ENCODE measurements around the gene TSSC4. TPM values are rescaled to one million over a fixed set of nuclear protein-coding genes. Genes with fewer than 3 reads are reported as not detected.

Gene TSSC4
- total RNA-seq, 1 donor from 2014 or later, result 38.8 TPM

DNA sequence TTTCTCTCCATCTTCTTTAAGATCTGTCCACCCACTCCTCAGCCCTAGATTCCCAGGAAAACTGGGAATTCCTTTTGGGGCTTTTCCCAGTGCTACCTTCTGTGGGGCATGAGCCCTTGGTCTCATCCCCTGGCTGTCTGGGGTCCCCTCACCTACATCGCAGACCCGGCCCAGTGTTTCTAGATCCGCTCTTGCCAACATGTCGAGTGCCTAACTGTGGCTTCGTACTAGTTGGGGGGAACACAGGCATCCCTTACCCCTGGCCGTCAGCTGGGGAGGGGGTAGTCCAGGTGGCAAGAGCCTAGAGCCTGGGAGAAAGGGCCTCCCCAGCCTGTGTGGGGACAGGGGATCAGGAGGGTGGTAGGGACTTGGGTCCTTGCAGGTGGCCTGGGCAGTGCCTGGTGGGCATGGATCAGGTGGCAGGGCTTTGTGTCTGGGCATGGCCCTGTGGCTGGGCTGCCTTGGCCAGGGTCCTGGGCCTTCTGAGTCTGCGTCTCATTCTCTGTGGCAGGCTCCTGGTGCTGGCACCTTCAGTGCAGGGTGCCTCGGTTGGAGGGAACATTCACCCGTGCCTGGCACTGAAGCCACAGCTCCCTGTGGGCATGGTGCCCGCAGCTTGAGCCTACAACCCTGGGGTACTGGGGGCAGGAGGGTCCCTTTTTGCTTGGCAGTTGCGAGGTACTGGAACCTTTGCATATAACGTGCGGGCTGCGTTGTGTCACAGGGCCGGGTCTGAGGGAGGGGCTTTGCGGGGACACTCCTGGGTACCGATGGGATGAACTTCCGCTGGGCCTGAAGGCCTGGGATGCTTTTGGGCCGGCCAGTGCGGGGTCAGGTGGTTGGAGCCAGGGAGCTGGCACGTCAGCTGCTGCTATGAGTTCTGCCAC is 48.4 kb downstream of the TSSC4 start:
- DNase-seq (no peak), ATAC-seq (no peak)
- intact Hi-C loops (cut with DNase I), result loop anchor here (10.0 kb wide), 1 partner anchor 446 kb away; no protein-coding TSS in a partner anchor

GRCh38 chr11:2449548-2450320 is 49.2 kb downstream of the TSSC4 start:
- Histone ChIP-seq H3K27ac (no peak overlapping the region), H3K4me3 (no peak overlapping the region), H3K36me3 (no peaks in the 10 kb centered on the region), H3K27me3 (ENCODE audit: low read depth) (no peaks in the 10 kb centered on the region), H3K9me3 (no peaks in the 10 kb centered on the region), H3K4me1 (peaks cover 27% of the 10 kb centered on the region)
- DNase-seq (no peak), ATAC-seq (no peak)
- intact Hi-C loops (cut with DNase I), result loop anchor here (10.0 kb wide), 1 partner anchor 445 kb away; no protein-coding TSS in a partner anchor
- TF ChIP-seq CTCF (IDR thresholded peaks at IDR 0.05), result no peak

More for the DNA sequence above, 48.4 kb downstream of the TSSC4 start:
- Histone ChIP-seq H3K27me3 (ENCODE audit: low read depth) (peaks cover 3% of the 10 kb centered on the region), H3K4me3 (no peak overlapping the region), H3K36me3 (no peaks in the 10 kb centered on the region), H3K9me3 (no peaks in the 10 kb centered on the region), H3K4me1 (peaks cover 31% of the 10 kb centered on the region), H3K27ac (no peak overlapping the region)
- no peak for TF ChIP-seq CTCF (IDR thresholded peaks at IDR 0.05)

- DNase-seq, result peak; percentile 45
- peaks cover 26% of the 10 kb centered on the region for H3K4me1 ChIP-seq
- no peak for ATAC-seq
- H3K4me3 ChIP-seq, result no peak overlapping the region
- no peak overlapping the region for H3K27ac ChIP-seq
- TF ChIP-seq CTCF (IDR thresholded peaks at IDR 0.05), result no peak
- H3K9me3 ChIP-seq, result no peaks in the 10 kb centered on the region
- intact Hi-C loops (cut with DNase I), result no loop called here
- H3K36me3 ChIP-seq, result no peaks in the 10 kb centered on the region
- no peaks in the 10 kb centered on the region for H3K27me3 ChIP-seq (ENCODE audit: low read depth)
Observed at GRCh38 chr11:2450321-2451041, 49.9 kb downstream of the TSSC4 start.

GRCh38 chr11:2451336-2451735 is 50.8 kb downstream of the TSSC4 start:
- Histone ChIP-seq H3K9me3 (no peaks in the 10 kb centered on the region), H3K36me3 (no peaks in the 10 kb centered on the region), H3K4me1 (peaks cover 17% of the 10 kb centered on the region), H3K4me3 (no peak overlapping the region), H3K27ac (no peak overlapping the region), H3K27me3 (ENCODE audit: low read depth) (no peaks in the 10 kb centered on the region)
- no peak for TF ChIP-seq CTCF (IDR thresholded peaks at IDR 0.05)
- intact Hi-C loops (cut with DNase I), result no loop called here
- ATAC-seq (no peak), DNase-seq (no peak)

GRCh38 chr11:2451916-2452315 is 51.4 kb downstream of the TSSC4 start:
- Histone ChIP-seq H3K27ac (no peak overlapping the region), H3K36me3 (no peaks in the 10 kb centered on the region), H3K4me3 (no peak overlapping the region), H3K9me3 (no peaks in the 10 kb centered on the region), H3K27me3 (ENCODE audit: low read depth) (no peaks in the 10 kb centered on the region), H3K4me1 (peaks cover 11% of the 10 kb centered on the region)
- ATAC-seq (no peak), DNase-seq (no peak)
- TF ChIP-seq CTCF (IDR thresholded peaks at IDR 0.05), result no peak
- intact Hi-C loops (cut with DNase I), result no loop called here

Data from lower lobe of right lung (tissue), 2 donors.